Thoracic aorta (tissue), 2 donors: ENCODE measurements around the gene CCM2L. TPM values are rescaled to one million over a fixed set of nuclear protein-coding genes. Genes with fewer than 3 reads are reported as not detected.

ENCODE experiments used
- ATAC-seq: fragments of 150-250 bp; one replicate; pipeline ENCODE4 v1.8.0; 2017; ENCODE audit warnings: low read depth; ENCODE audit not compliant: insufficient number of reproducible peaks, low FRiP score
- DNase-seq: peaks from one replicate; pipeline ENCODE4 v3.0.0-alpha.2; 2020; ENCODE audit warnings: low spot score
- H3K27ac ChIP-seq, 2 donors: fragments of 200-600 bp; sonication (generic); 1 replicate in 1 of 2; 2 replicates in 1 of 2; pipeline ENCODE4 v1.5.1; 2016; ENCODE audit warnings: mild to moderate bottlenecking in 2 of 2, moderate library complexity in 2 of 2
- H3K27me3 ChIP-seq: fragments of 200-600 bp; sonication (generic); replicated peaks from 2 replicates; pipeline ENCODE4 v1.6.0; 2016; ENCODE audit warnings: mild to moderate bottlenecking; ENCODE audit not compliant: insufficient read depth
- H3K36me3 ChIP-seq: fragments of 200-600 bp; sonication (generic); one replicate; pipeline ENCODE4 v1.5.1; 2016
- H3K4me1 ChIP-seq, 2 donors: fragments of 200-600 bp; sonication (generic); 1 replicate in 1 of 2; 2 replicates in 1 of 2; pipeline versions ENCODE4 v1.5.1 to v1.6.0; 2016; ENCODE audit warnings: low read depth in 2 of 2, mild to moderate bottlenecking in 1 of 2; ENCODE audit not compliant: control insufficient read depth in 1 of 2
- H3K4me3 ChIP-seq: fragments of 200-600 bp; sonication (generic); 2 replicates; pipeline ENCODE4 v1.5.1; 2016; ENCODE audit warnings: mild to moderate bottlenecking
- H3K9me3 ChIP-seq: fragments of 200-600 bp; sonication (generic); 2 replicates; pipeline ENCODE4 v1.5.1; 2016
- total RNA-seq, 2 donors: library from RNA; depleted of rRNA; stranded (reverse); fragments of >200 nt; gene quantifications; one replicate each; pipeline versions ENCODE4 v1.1.0 to v1.2.3, GENCODE V29; 2016
- TF ChIP-seq, protein P1 (sequence below): fragments of 200-600 bp; sonication (generic); IDR thresholded peaks from one replicate; pipeline ENCODE4 v1.5.1; 2019; ENCODE audit warnings: antibody characterized with exemption

Gene CCM2L
- total RNA-seq, 2 donors from 2014 or later = 2.7 to 6.4 TPM

- no peak for ATAC-seq
- Histone ChIP-seq H3K9me3 (no peaks in the 10 kb centered on the region), H3K27me3 (no peaks in the 10 kb centered on the region)
Observed at GRCh38 chr20:32075534-32075933, 65.3 kb downstream of the CCM2L start.

GRCh38 chr20:32077190-32077589, 67.0 kb downstream of the CCM2L start:
- TF ChIP-seq, protein P1, sequence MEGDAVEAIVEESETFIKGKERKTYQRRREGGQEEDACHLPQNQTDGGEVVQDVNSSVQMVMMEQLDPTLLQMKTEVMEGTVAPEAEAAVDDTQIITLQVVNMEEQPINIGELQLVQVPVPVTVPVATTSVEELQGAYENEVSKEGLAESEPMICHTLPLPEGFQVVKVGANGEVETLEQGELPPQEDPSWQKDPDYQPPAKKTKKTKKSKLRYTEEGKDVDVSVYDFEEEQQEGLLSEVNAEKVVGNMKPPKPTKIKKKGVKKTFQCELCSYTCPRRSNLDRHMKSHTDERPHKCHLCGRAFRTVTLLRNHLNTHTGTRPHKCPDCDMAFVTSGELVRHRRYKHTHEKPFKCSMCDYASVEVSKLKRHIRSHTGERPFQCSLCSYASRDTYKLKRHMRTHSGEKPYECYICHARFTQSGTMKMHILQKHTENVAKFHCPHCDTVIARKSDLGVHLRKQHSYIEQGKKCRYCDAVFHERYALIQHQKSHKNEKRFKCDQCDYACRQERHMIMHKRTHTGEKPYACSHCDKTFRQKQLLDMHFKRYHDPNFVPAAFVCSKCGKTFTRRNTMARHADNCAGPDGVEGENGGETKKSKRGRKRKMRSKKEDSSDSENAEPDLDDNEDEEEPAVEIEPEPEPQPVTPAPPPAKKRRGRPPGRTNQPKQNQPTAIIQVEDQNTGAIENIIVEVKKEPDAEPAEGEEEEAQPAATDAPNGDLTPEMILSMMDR = no peak
- DNase-seq (no peak), ATAC-seq (no peak)
- H3K4me3 ChIP-seq = no peak overlapping the region
- H3K27me3 ChIP-seq = no peaks in the 10 kb centered on the region
- no peak overlapping the region for H3K27ac ChIP-seq
- no peaks in the 10 kb centered on the region for H3K4me1 ChIP-seq
- no peaks in the 10 kb centered on the region for H3K9me3 ChIP-seq
- H3K36me3 ChIP-seq = no peaks in the 10 kb centered on the region

More at GRCh38 chr20:32075534-32075933, 65.3 kb downstream of the CCM2L start:
- H3K27ac ChIP-seq = no peak overlapping the region
- no peaks in the 10 kb centered on the region for H3K4me1 ChIP-seq
- H3K4me3 ChIP-seq = no peak overlapping the region
- TF ChIP-seq, protein P1 = no peak
- no peak for DNase-seq
- H3K36me3 ChIP-seq = no peaks in the 10 kb centered on the region

DNA sequence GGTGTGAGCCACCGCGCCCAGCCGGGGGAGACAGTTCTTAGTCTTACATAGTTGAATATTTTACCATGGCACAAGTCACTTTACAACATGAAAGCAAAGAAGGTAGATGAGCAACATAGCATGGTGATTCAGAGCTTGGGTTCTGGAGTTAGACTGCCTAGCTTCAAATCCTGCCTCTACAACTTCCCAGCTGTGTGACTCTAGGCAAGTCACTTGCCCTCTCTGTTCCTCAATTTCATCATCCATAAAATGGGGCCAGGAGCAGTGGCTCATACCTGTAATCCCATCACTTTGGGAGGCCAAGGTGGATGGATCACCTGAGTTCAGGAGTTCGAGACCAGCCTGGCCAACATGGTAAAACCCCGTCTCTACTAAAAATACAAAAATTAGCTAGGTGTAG, 68.1 kb downstream of the CCM2L start:
- H3K36me3 ChIP-seq = no peaks in the 10 kb centered on the region
- no peaks in the 10 kb centered on the region for H3K4me1 ChIP-seq
- H3K27ac ChIP-seq = no peak overlapping the region
- no peak overlapping the region for H3K4me3 ChIP-seq
- no peaks in the 10 kb centered on the region for H3K27me3 ChIP-seq
- ATAC-seq = no peak
- no peaks in the 10 kb centered on the region for H3K9me3 ChIP-seq
- TF ChIP-seq, protein P1 = no peak
- DNase-seq = no peak

DNA sequence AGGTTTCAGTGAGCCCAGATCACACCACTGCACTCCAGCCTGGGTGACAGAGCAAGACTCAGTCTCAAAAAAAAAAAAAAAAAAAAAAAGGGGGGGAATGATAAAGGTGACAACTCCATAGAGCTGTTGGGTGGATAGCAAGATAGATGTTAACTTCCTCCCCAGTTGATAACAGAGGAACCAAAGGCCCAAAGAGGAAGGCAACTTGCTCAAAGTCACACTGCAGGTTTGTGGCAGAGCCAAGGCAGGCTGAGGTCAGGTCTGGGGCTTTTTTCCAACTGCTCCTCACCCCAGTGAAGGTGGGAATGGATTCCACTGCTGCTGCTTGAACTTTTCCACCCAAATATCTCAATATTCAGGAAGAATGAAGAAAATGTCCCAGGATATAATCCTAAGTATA, 68.6 kb downstream of the CCM2L start:
- Histone ChIP-seq H3K27me3 (no peaks in the 10 kb centered on the region), H3K27ac (no peak overlapping the region), H3K36me3 (no peaks in the 10 kb centered on the region), H3K4me1 (no peaks in the 10 kb centered on the region), H3K4me3 (no peak overlapping the region), H3K9me3 (no peaks in the 10 kb centered on the region)
- TF ChIP-seq, protein P1 = no peak
- no peak for DNase-seq
- ATAC-seq = no peak

DNA sequence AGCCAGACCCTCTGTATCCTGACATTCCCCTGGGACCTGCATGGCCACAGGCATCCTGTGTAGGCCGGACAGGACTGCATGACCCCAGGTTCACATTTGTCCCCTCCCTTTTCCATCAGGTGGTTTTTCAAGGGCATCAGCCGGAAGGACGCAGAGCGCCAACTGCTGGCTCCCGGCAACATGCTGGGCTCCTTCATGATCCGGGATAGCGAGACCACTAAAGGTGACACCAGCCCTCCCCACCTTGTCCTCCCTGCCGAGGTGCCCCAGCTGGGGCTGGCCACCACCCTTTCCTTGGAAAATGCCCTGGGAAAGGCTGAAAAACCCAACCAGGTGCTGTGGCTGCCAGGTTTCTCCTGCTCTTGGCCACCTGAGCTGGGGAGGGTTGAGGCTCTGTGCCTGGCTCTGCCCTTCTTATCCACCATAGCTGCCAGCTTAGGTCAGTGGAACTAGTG, 69.4 kb downstream of the CCM2L start:
- H3K9me3 ChIP-seq = no peaks in the 10 kb centered on the region
- no peak overlapping the region for H3K4me3 ChIP-seq
- no peaks in the 10 kb centered on the region for H3K36me3 ChIP-seq
- TF ChIP-seq, protein P1 = no peak
- no peak overlapping the region for H3K27ac ChIP-seq
- H3K4me1 ChIP-seq = no peaks in the 10 kb centered on the region
- no peak for DNase-seq
- no peaks in the 10 kb centered on the region for H3K27me3 ChIP-seq
- no peak for ATAC-seq
